ENCODE data around the gene ATP8A1. TPM values are rescaled to one million over a fixed set of nuclear protein-coding genes. Genes with fewer than 3 reads are reported as not detected.

ATP8A1 gene
- total RNA-seq, 2 experiments from 2014 or later = 23.8 to 24.7 TPM

DNA sequence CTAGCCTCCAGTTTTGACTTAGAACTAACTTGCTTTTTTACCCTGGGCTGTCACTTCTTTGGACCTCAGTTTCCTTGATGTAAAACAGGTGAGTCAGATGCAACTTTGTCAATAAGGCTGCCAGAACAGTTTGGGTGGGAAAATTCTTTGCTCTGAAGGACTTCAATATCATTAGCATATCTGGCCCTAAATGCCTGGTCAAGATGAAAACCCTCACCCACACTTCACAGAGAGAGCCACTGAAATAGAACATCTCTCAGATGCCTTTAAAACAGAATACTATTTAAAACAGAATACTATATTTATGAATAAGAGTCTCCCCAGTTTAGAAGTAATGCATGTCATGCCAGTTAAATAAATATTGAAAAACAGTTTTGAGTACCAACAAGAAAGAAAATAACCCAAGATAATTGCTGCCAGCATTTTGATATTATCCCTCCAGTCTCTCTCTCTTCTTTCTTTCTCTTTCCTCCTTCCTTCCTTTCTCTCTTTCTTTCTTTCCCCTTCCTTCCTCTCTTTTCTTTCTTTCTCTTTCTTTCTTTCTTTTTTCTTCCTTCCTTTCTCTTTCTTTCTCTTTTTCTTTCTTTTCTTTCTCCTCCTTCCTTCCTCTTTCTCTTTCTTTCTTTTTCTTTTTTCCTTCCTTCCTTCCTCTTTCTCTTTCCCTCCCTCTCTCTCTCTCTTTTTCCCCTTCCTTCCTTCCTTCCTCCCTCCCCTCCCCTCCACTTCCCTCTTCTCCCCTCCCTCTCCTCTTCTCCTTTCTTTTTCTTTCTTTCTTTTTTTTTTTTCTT is 292.4 kb downstream of the ATP8A1 start:
- no peak overlapping the region for H3K4me3 Mint-ChIP-seq
- H3K9me3 Mint-ChIP-seq = no peaks in the 10 kb centered on the region
- H3K4me1 Mint-ChIP-seq = no peaks in the 10 kb centered on the region
- DNase-seq = no peak
- no peak overlapping the region for H3K27ac Mint-ChIP-seq
- H3K36me3 Mint-ChIP-seq = no peaks in the 10 kb centered on the region
- H3K27me3 Mint-ChIP-seq = peaks cover 3% of the 10 kb centered on the region

DNA sequence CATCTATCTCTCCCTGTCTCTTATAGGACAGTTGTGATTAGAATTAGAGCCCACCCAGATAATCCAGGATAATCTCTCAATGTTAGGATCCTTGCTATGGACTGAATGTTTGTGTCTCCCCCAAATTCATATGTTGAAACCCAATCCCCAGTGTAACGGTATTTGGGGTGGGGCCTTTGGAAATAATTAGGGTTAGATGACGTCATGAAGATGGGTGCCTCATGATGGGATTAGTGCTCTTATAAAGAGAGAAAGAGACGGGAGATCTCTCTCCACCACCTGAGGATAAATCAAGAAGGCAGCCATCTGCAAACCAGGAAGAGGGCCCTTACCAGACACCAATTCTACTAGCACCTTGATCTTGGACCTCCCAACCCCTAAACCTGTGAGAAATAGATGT is 293.3 kb downstream of the ATP8A1 start:
- Mint-ChIP-seq H3K4me1 (no peaks in the 10 kb centered on the region), H3K27ac (no peak overlapping the region), H3K9me3 (no peaks in the 10 kb centered on the region), H3K36me3 (no peaks in the 10 kb centered on the region), H3K4me3 (no peak overlapping the region), H3K27me3 (peaks cover 8% of the 10 kb centered on the region)
- DNase-seq = no peak

DNA sequence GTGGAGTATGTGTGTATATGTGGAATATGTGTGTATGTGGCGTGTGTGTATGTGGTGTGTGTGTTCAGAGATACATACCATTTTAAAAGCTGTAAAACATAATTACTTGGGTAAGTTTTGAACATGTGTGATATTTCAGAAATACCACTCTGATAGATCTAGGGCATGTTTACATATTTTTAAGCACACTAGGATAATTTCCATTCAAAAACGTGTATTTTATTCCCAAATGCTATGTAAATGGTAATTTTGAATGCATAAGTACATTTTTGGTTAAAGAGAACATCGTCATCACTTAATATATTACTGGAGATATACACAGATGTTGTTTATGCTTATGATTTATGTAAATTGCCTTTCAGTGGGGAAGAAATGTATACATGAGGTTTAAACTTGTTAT is 294.3 kb downstream of the ATP8A1 start:
- H3K4me3 Mint-ChIP-seq = no peak overlapping the region
- H3K4me1 Mint-ChIP-seq = no peaks in the 10 kb centered on the region
- H3K27ac Mint-ChIP-seq = no peak overlapping the region
- no peaks in the 10 kb centered on the region for H3K36me3 Mint-ChIP-seq
- peaks cover 18% of the 10 kb centered on the region for H3K27me3 Mint-ChIP-seq
- H3K9me3 Mint-ChIP-seq = no peaks in the 10 kb centered on the region
- DNase-seq = no peak

DNA sequence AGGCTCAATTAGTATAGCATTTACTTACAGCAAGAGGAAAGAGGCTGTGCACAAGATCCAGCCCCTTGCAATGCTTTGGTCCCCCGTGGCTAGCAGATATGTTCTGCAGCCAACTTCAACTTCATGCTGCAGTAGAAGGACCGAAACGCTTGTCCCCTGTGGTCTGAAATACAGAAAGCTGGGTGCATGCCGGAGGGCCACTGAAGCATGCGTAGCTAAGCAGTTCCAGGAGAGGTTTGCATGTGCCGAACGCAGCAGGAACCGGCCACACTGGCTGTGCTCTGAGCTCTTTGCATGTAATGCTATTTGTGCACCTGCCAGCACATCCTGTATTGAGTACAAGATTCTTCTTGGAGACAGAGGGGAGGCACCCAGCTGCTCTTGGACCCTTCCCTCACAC is 295.4 kb downstream of the ATP8A1 start:
- no peak overlapping the region for H3K4me3 Mint-ChIP-seq
- peaks cover 2% of the 10 kb centered on the region for H3K4me1 Mint-ChIP-seq
- no peaks in the 10 kb centered on the region for H3K9me3 Mint-ChIP-seq
- H3K27ac Mint-ChIP-seq = no peak overlapping the region
- H3K36me3 Mint-ChIP-seq = no peaks in the 10 kb centered on the region
- peaks cover 27% of the 10 kb centered on the region for H3K27me3 Mint-ChIP-seq
- no peak for DNase-seq

DNA sequence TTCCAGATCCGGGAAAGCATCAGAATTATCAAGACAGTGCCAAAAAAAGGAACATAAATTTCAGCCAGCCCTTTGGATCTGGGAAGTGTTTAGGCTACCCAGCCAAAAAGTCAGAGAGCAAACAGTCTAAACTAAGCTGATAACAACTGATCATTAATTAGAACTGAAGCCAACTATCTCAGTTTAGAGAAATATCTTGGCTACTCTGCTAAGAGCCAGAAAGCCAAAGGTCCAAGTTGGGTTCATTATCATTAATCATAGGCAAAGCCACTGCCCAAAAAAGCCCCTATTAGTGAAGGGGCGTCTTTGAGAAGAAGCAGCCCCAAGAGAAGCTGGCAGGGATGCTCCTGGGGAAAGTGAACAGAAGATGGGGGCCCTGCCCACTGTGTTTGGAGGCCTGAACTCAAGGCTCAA is 296.6 kb downstream of the ATP8A1 start:
- H3K9me3 Mint-ChIP-seq = no peaks in the 10 kb centered on the region
- peaks cover 2% of the 10 kb centered on the region for H3K4me1 Mint-ChIP-seq
- no peak for DNase-seq
- H3K36me3 Mint-ChIP-seq = no peaks in the 10 kb centered on the region
- no peak overlapping the region for H3K27ac Mint-ChIP-seq
- peaks cover 38% of the 10 kb centered on the region for H3K27me3 Mint-ChIP-seq
- H3K4me3 Mint-ChIP-seq = no peak overlapping the region

DNA sequence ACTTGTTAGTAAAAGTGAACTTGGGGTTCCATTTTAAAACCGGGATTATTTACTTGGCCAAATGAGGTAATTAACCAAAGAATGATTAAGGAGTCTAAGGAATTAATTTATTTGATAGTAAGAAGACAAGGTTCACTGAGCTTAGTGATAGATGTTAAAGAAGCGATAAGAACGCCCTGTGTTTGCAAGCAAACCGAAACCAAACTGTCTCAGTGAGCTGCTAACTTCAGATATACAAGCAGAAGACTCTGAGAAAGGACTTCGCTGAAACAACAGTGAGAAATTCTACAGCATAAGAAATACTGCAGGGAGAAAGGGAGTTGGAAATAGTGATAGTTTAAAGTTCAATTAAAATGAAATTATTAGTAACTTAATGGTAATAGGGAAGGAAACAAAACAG is 297.2 kb downstream of the ATP8A1 start:
- Mint-ChIP-seq H3K27ac (no peak overlapping the region), H3K36me3 (no peaks in the 10 kb centered on the region), H3K4me3 (no peak overlapping the region), H3K4me1 (peaks cover 2% of the 10 kb centered on the region), H3K27me3 (peaks cover 42% of the 10 kb centered on the region), H3K9me3 (no peaks in the 10 kb centered on the region)
- DNase-seq = no peak

Other genes starting within 250 kb of the ATP8A1 start
- gene GRXCR1, start 235.6 kb upstream of the ATP8A1 start, total RNA-seq = not detected